H1 (cell line): ENCODE results near the gene TMEM135. TPM values are rescaled to one million over a fixed set of nuclear protein-coding genes. Genes with fewer than 3 reads are reported as not detected.

Experiments
- CTCF ChIA-PET: fragments of 300-600 bp; sonication (Branson Sonifier 250); formaldehyde crosslinking; loops from one replicate; lab custom pipeline; 2021; ENCODE audit not compliant: partially characterized antibody; lab: Charles Lee
- POLR2A ChIA-PET: fragments of 300-600 bp; sonication (Branson Sonifier 250); formaldehyde crosslinking; loops from one replicate; lab custom pipeline; 2021; ENCODE audit warnings: inconsistent platforms; ENCODE audit not compliant: partially characterized antibody; lab: Charles Lee
- DNase-seq, 2 experiments: peaks; one replicate each; pipeline versions ENCODE4 v3.0.0 to v3.0.0-alpha.2; 2010 to 2022; ENCODE audit warnings: low spot score in 2 of 2, low read depth in 1 of 2, mixed read lengths in 1 of 2
- FAIRE-seq: peaks from 2 replicates; lab custom pipeline; 2011; peaks lifted over from hg19 to GRCh38; lab: Jason Lieb, UNC
- H2AFZ ChIP-seq: 2 replicates; pipeline ENCODE4 v1.8.1; 2012; ENCODE audit warnings: low read length, inconsistent platforms
- H2AK5ac ChIP-seq: 2 replicates; pipeline ENCODE4 v1.6.1; 2013; ENCODE audit warnings: low read depth, low read length
- H2BK120ac ChIP-seq: replicated peaks from 2 replicates; pipeline ENCODE3; 2013; ENCODE audit warnings: low read depth, low read length, inconsistent platforms
- H2BK12ac ChIP-seq: 2 replicates; pipeline ENCODE4 v1.6.1; 2013; ENCODE audit warnings: low read depth, low read length
- H2BK15ac ChIP-seq: 2 replicates; pipeline ENCODE4 v1.6.1; 2013; ENCODE audit warnings: low read length
- H2BK20ac ChIP-seq: 2 replicates; pipeline ENCODE4 v1.6.1; 2013; ENCODE audit warnings: low read length
- H2BK5ac ChIP-seq: 2 replicates; pipeline ENCODE4 v1.6.1; 2013; ENCODE audit warnings: low read depth, low read length
- H3K14ac ChIP-seq: 2 replicates; pipeline ENCODE4 v1.6.1; 2013; ENCODE audit warnings: inconsistent platforms; ENCODE audit not compliant: insufficient read length
- H3K18ac ChIP-seq: 2 replicates; pipeline ENCODE4 v1.6.1; 2013; ENCODE audit warnings: low read length; ENCODE audit errors: extremely low read depth
- H3K23ac ChIP-seq: 2 replicates; pipeline ENCODE4 v1.6.1; 2013; ENCODE audit warnings: inconsistent platforms; ENCODE audit not compliant: insufficient read length
- H3K23me2 ChIP-seq: 2 replicates; pipeline ENCODE4 v1.6.1; 2013; ENCODE audit warnings: low read depth, low read length
- H3K27ac ChIP-seq: 2 replicates; pipeline ENCODE4 v1.6.1; 2011; ENCODE audit warnings: low read depth, low read length, inconsistent platforms
- H3K27me3 ChIP-seq, 4 experiments: replicated peaks in 1 of 4; 1 replicate in 1 of 4; 2 replicates in 3 of 4; pipeline versions ENCODE4 v1.6.1 to v1.8.1; 2011 to 2013; ENCODE audit warnings: low read length in 3 of 4, mild to moderate bottlenecking in 3 of 4, inconsistent platforms in 2 of 4, mixed read lengths in 2 of 4, moderate library complexity in 1 of 4; ENCODE audit not compliant: control insufficient read depth in 3 of 4, insufficient read depth in 3 of 4; ENCODE audit errors: extremely low read depth in 1 of 4
- H3K36me3 ChIP-seq, 4 experiments: 2 replicates each; pipeline versions ENCODE4 v1.6.1 to v1.8.1; 2011 to 2013; ENCODE audit warnings: mild to moderate bottlenecking in 4 of 4, low read length in 3 of 4, moderate library complexity in 2 of 4, control low read depth in 1 of 4, inconsistent platforms in 1 of 4; ENCODE audit not compliant: insufficient read depth in 4 of 4, control insufficient read depth in 2 of 4
- H3K4ac ChIP-seq: replicated peaks from 2 replicates; pipeline ENCODE3; 2013; ENCODE audit warnings: low read length, low read depth, mixed read lengths, inconsistent platforms; ENCODE audit not compliant: insufficient read length
- H3K4me1 ChIP-seq, 4 experiments: replicated peaks in 1 of 4; 1 replicate in 1 of 4; 2 replicates in 3 of 4; pipeline versions ENCODE4 v1.6.1 to v1.8.1; 2011 to 2013; ENCODE audit warnings: low read length in 3 of 4, inconsistent platforms in 2 of 4, mixed read lengths in 1 of 4; ENCODE audit not compliant: insufficient read depth in 4 of 4, control insufficient read depth in 3 of 4
- H3K4me2 ChIP-seq, 2 experiments: 2 replicates each; pipeline versions ENCODE4 v1.6.1 to v1.8.1; 2011 to 2013; ENCODE audit warnings: low read depth in 2 of 2, low read length in 2 of 2, control low read depth in 1 of 2, inconsistent platforms in 1 of 2, mild to moderate bottlenecking in 1 of 2; ENCODE audit not compliant: insufficient read depth in 1 of 2
- H3K4me3 ChIP-seq, 4 experiments: fragments of 200-600, 300-600 bp in 1 of 4; sonication (generic), shearing (Covaris generic), sonication (Bioruptor Twin) in 1 of 4; 2 replicates each; pipeline versions ENCODE4 v1.5.1 to v1.8.1; 2011 to 2016; ENCODE audit warnings: low read length in 4 of 4, low read depth in 3 of 4, control low read depth in 2 of 4, inconsistent platforms in 2 of 4, mild to moderate bottlenecking in 2 of 4, mixed read lengths in 1 of 4, moderate library complexity in 1 of 4; ENCODE audit not compliant: insufficient read depth in 2 of 4; ENCODE audit errors: extremely low read depth in 1 of 4
- H3K56ac ChIP-seq: replicated peaks from 2 replicates; pipeline ENCODE3; 2013; ENCODE audit warnings: low read depth, mild to moderate bottlenecking, mixed read lengths, low read length, inconsistent platforms; ENCODE audit not compliant: insufficient read length
- H3K79me1 ChIP-seq: 2 replicates; pipeline ENCODE4 v1.6.1; 2013; ENCODE audit warnings: low read depth, low read length, control low read depth
- H3K79me2 ChIP-seq, 2 experiments: 2 replicates each; pipeline versions ENCODE4 v1.6.1 to v1.8.1; 2012 to 2013; ENCODE audit warnings: low read length in 2 of 2, mild to moderate bottlenecking in 2 of 2, inconsistent platforms in 1 of 2; ENCODE audit not compliant: insufficient read depth in 2 of 2, control insufficient read depth in 1 of 2
- H3K9ac ChIP-seq, 4 experiments: replicated peaks in 1 of 4; 1 replicate in 1 of 4; 2 replicates in 3 of 4; pipeline versions ENCODE4 v1.6.1 to v1.8.1; 2011 to 2013; ENCODE audit warnings: low read depth in 3 of 4, low read length in 3 of 4, control low read depth in 2 of 4, mild to moderate bottlenecking in 2 of 4, moderate library complexity in 2 of 4, inconsistent platforms in 1 of 4; ENCODE audit errors: extremely low read depth in 1 of 4
- H3K9me3 ChIP-seq, 2 experiments: 2 replicates each; pipeline versions ENCODE4 v1.6.1 to v1.8.1; 2012 to 2013; ENCODE audit warnings: mild to moderate bottlenecking in 2 of 2, moderate library complexity in 2 of 2, control low read depth in 1 of 2, inconsistent platforms in 1 of 2, low read depth in 1 of 2, low read length in 1 of 2, mixed read lengths in 1 of 2; ENCODE audit not compliant: insufficient read depth in 2 of 2
- H4K20me1 ChIP-seq, 2 experiments: replicated peaks in 1 of 2; 2 replicates each; pipeline versions ENCODE3 to v1.8.1; 2011 to 2013; ENCODE audit warnings: inconsistent platforms in 2 of 2, low read length in 2 of 2, mild to moderate bottlenecking in 1 of 2; ENCODE audit not compliant: insufficient read depth in 2 of 2, control insufficient read depth in 1 of 2
- H4K5ac ChIP-seq: 2 replicates; pipeline ENCODE4 v1.6.1; 2013; ENCODE audit warnings: low read length, low read depth, mixed read lengths, inconsistent platforms; ENCODE audit not compliant: insufficient read length
- H4K8ac ChIP-seq: 2 replicates; pipeline ENCODE4 v1.8.0; 2013; ENCODE audit warnings: mild to moderate bottlenecking, moderate library complexity, low read length, inconsistent platforms; ENCODE audit not compliant: insufficient read depth; ENCODE audit errors: extremely low read depth
- H4K91ac ChIP-seq: replicated peaks from 2 replicates; pipeline ENCODE3; 2013; ENCODE audit warnings: low read length, mixed read lengths, inconsistent platforms; ENCODE audit not compliant: insufficient read length
- BACH1 ChIP-seq: IDR thresholded peaks from 2 replicates; pipeline ENCODE4 v1.6.1; 2012; ENCODE audit warnings: low read length, improper control_type of control experiment
- CHD1 ChIP-seq: IDR thresholded peaks from 2 replicates; pipeline ENCODE4 v1.6.1; 2012; ENCODE audit warnings: low read depth, low read length, improper control_type of control experiment
- CTCF ChIP-seq, 3 experiments: IDR thresholded peaks; 1 replicate in 2 of 3; 2 replicates in 1 of 3; pipeline versions ENCODE4 v1.5.1 to v1.6.1; 2011; ENCODE audit warnings: low read length in 3 of 3, mild to moderate bottlenecking in 3 of 3, inconsistent platforms in 2 of 3, low read depth in 1 of 3, moderate library complexity in 1 of 3; ENCODE audit not compliant: insufficient read depth in 1 of 3; ENCODE audit errors: control extremely low read depth in 1 of 3
- EGR1 ChIP-seq: IDR thresholded peaks from 2 replicates; pipeline ENCODE4 v1.6.1; 2011; ENCODE audit warnings: low read depth, low read length, borderline replicate concordance
- GTF2F1 ChIP-seq: IDR thresholded peaks from 2 replicates; pipeline ENCODE4 v1.6.1; 2012; ENCODE audit warnings: low read depth, low read length, improper control_type of control experiment, borderline replicate concordance
- NANOG ChIP-seq: IDR thresholded peaks from 2 replicates; pipeline ENCODE4 v1.6.1; 2011; ENCODE audit warnings: low read length, low read depth, mild to moderate bottlenecking, inconsistent platforms; ENCODE audit not compliant: insufficient read depth, poor library complexity, severe bottlenecking
- PHF8 ChIP-seq: fragments of 200-600 bp; sonication (generic); conservative IDR thresholded peaks from 2 replicates; pipeline ENCODE4 v1.7.1; 2012; ENCODE audit warnings: low read depth, mild to moderate bottlenecking, inconsistent platforms, low read length, moderate library complexity
- RBBP5 ChIP-seq: IDR thresholded peaks from 2 replicates; pipeline ENCODE4 v1.7.1; 2012; ENCODE audit warnings: low read depth, mild to moderate bottlenecking, inconsistent platforms, low read length, moderate library complexity, borderline replicate concordance
- RNF2 ChIP-seq: fragments of 200-900, 300-1000 bp; sonication (generic); IDR thresholded peaks from 2 replicates; pipeline ENCODE4 v1.7.1; 2016; ENCODE audit warnings: borderline replicate concordance, low read depth, mild to moderate bottlenecking, antibody characterized with exemption, low read length; ENCODE audit not compliant: poor library complexity, severe bottlenecking; ENCODE audit errors: missing control alignments
- SAP30 ChIP-seq: fragments of 300-600 bp; sonication (generic); IDR thresholded peaks from 2 replicates; pipeline ENCODE4 v1.7.1; 2012; ENCODE audit warnings: low read length, moderate library complexity, mild to moderate bottlenecking, inconsistent platforms; ENCODE audit not compliant: insufficient read depth, insufficient replicate concordance
- TBP ChIP-seq: IDR thresholded peaks from 2 replicates; pipeline ENCODE4 v1.6.1; 2011; ENCODE audit warnings: low read depth, low read length, improper control_type of control experiment
- TCF12 ChIP-seq: IDR thresholded peaks from 2 replicates; pipeline ENCODE4 v1.6.1; 2011; ENCODE audit warnings: low read depth, mild to moderate bottlenecking, low read length
- WGBS, 2 experiments: shearing (Covaris generic) in 1 of 2; methylation state at CpG; one replicate each; pipeline versions ENCODE4 v1.1.6 to v1.1.7; 2013 to 2015; ENCODE audit warnings: low lambda C conversion rate in 2 of 2, mixed read lengths in 2 of 2, inconsistent platforms in 1 of 2, low coverage in 1 of 2, missing lambda C conversion rate in 1 of 2; ENCODE audit not compliant: insufficient replicate concordance in 2 of 2, insufficient coverage in 1 of 2, insufficient read length in 1 of 2; ENCODE audit errors: extremely low coverage in 1 of 2, missing lambda C conversion rate in 1 of 2; 5-methylcytosine and 5-hydroxymethylcytosine counted together
- polyA plus RNA-seq, 7 experiments: library from polyadenylated mRNA; depleted of rRNA in 3 of 7; stranded (reverse) in 5 of 7; unstranded in 2 of 7; fragments of >200 nt in 5 of 7; fragments of 200-250 nt in 2 of 7; gene quantifications; 1 replicate in 5 of 7; 2 replicates in 1 of 7; 4 replicates in 1 of 7; pipeline versions ENCODE4 v1.2.1 to v1.2.3, GENCODE V29; 2011 to 2013; ENCODE audit warnings: missing spikeins in 2 of 7, mixed read lengths in 2 of 7
- total RNA-seq: library from RNA; stranded (reverse); fragmentation: NEBNext Ultra II Directional; extraction: Animal tissue kit (Norgen Biotek cat#: 25700); gene quantifications from 2 replicates; pipeline ENCODE4 v1.2.1, GENCODE V29; 2021

The TMEM135 gene
- total and polyA plus RNA-seq, 2 of the 8 experiments (the other 6 are each of a cell fraction or from before 2014, with no cell fraction given): 9.3 to 31.3 TPM

- ChIA-PET POLR2A (no interaction called here), CTCF (no interaction called here)
- H3K23me2 ChIP-seq: no peaks in the 10 kb centered on the region
- H3K27ac ChIP-seq: no peak overlapping the region
- no peak overlapping the region for H2AK5ac ChIP-seq
- H4K8ac ChIP-seq: no peak overlapping the region
- no peak overlapping the region for H3K14ac ChIP-seq
- H2BK15ac ChIP-seq: no peak overlapping the region
- H3K9ac ChIP-seq: no peak overlapping the region
- H3K4me1 ChIP-seq: no peaks in the 10 kb centered on the region
- no peak overlapping the region for H3K18ac ChIP-seq
- H3K79me2 ChIP-seq: no peaks in the 10 kb centered on the region
- no peak overlapping the region for H3K4ac ChIP-seq
- no peaks in the 10 kb centered on the region for H3K79me1 ChIP-seq
- no peak overlapping the region for H4K5ac ChIP-seq
- H2BK20ac ChIP-seq: no peak overlapping the region
- H3K27me3 ChIP-seq: no peaks in the 10 kb centered on the region
- H4K91ac ChIP-seq: no peak overlapping the region
- no peaks in the 10 kb centered on the region for H3K36me3 ChIP-seq
- H3K4me3 ChIP-seq: no peak overlapping the region
- 84% methylated on average over 2 of the region's 2 CpGs; no CpG with 5 or more reads in 1 of the 2 experiments for WGBS, 2 experiments
- H3K4me2 ChIP-seq: no peak overlapping the region
- no peak overlapping the region for H2BK120ac ChIP-seq
- H3K9me3 ChIP-seq: no peaks in the 10 kb centered on the region
- no peak overlapping the region for H2BK5ac ChIP-seq
- H3K23ac ChIP-seq: no peak overlapping the region
- H2BK12ac ChIP-seq: no peak overlapping the region
- no peak overlapping the region for H3K56ac ChIP-seq
- H4K20me1 ChIP-seq: no peaks in the 10 kb centered on the region
- no peak for DNase-seq
- FAIRE-seq: no peak
- H2AFZ ChIP-seq: no peak overlapping the region
- no peak for TF ChIP-seq PHF8
- TF ChIP-seq TCF12: no peak
- TF ChIP-seq CHD1: no peak
- TF ChIP-seq RBBP5: no peak
- TF ChIP-seq RNF2: no peak
- TF ChIP-seq GTF2F1: no peak
- TF ChIP-seq CTCF (IDR thresholded peaks at IDR 0.05; ENCODE audit: control extremely low read depth in 1 of 3, insufficient read depth in 1 of 3, low read depth in 1 of 3, low read length in 3 of 3): no peak
- no peak for TF ChIP-seq TBP
- no peak for TF ChIP-seq BACH1
- no peak for TF ChIP-seq SAP30
- TF ChIP-seq NANOG: no peak
- TF ChIP-seq EGR1: no peak
Measured at GRCh38 chr11:87185228-87185627, 147.5 kb downstream of the TMEM135 start.
